SK-N-SH (cell line): Measurements from ENCODE around the gene ZNF239. TPM values are rescaled to one million over a fixed set of nuclear protein-coding genes. Genes with fewer than 3 reads are reported as not detected.

ENCODE experiments used
- CTCF ChIA-PET: fragments of 300-600, 350-600 bp; formaldehyde crosslinking; extraction: SDS; loops from one replicate; lab custom pipeline; 2021; lab: Yijun Ruan, JAX
- POLR2A ChIA-PET: fragments of 350-600 bp; sonication (Branson Sonifier 250); formaldehyde crosslinking; extraction: SDS; loops from one replicate; lab custom pipeline; 2020; ENCODE audit warnings: antibody characterized with exemption, inconsistent platforms; lab: Yijun Ruan, JAX
- DNase-seq: peaks from one replicate; pipeline ENCODE4 v3.0.0; 2012
- H2AFZ ChIP-seq: fragments of 200-600 bp; sonication (generic); 2 replicates; pipeline ENCODE4 v1.8.1; 2016; ENCODE audit warnings: antibody characterized with exemption, mild to moderate bottlenecking, low read depth
- H3F3A ChIP-seq: fragments of 200-600 bp; sonication (generic); replicated peaks from 2 replicates; pipeline ENCODE3; 2016; ENCODE audit warnings: antibody characterized with exemption, mild to moderate bottlenecking; ENCODE audit not compliant: insufficient read depth
- H3K27ac ChIP-seq, 2 experiments: fragments of 200-500 bp in 1 of 2; fragments of 200-600 bp in 1 of 2; sonication (Bioruptor generic) in 1 of 2; sonication (generic), shearing (Covaris generic) in 1 of 2; 2 replicates each; pipeline versions ENCODE4 v1.5.1 to v1.6.1; 2014 to 2016; ENCODE audit warnings: low read depth in 2 of 2, inconsistent platforms in 1 of 2, low read length in 1 of 2, mild to moderate bottlenecking in 1 of 2, mixed read lengths in 1 of 2
- H3K27me3 ChIP-seq: fragments of 200-600 bp; sonication (generic), shearing (Covaris generic); 2 replicates; pipeline ENCODE4 v1.6.1; 2016; ENCODE audit warnings: mixed run types; ENCODE audit not compliant: insufficient read depth
- H3K36me3 ChIP-seq, 2 experiments: fragments of 200-500 bp in 1 of 2; fragments of 200-600 bp in 1 of 2; sonication (Bioruptor generic) in 1 of 2; sonication (generic) in 1 of 2; replicated peaks in 1 of 2; 2 replicates each; pipeline versions ENCODE3 to v1.5.1; 2014 to 2016; ENCODE audit warnings: low read length in 1 of 2, mild to moderate bottlenecking in 1 of 2; ENCODE audit not compliant: insufficient read depth in 2 of 2, control insufficient read depth in 1 of 2
- H3K4me1 ChIP-seq, 2 experiments: fragments of 200-500 bp in 1 of 2; fragments of 200-600 bp in 1 of 2; sonication (Bioruptor generic) in 1 of 2; sonication (generic), shearing (Covaris generic) in 1 of 2; 2 replicates each; pipeline versions ENCODE4 v1.5.1 to v1.6.1; 2014 to 2016; ENCODE audit warnings: low read depth in 1 of 2, low read length in 1 of 2, mixed run types in 1 of 2; ENCODE audit not compliant: insufficient read depth in 2 of 2, control insufficient read depth in 1 of 2
- H3K4me2 ChIP-seq: fragments of 200-600 bp; sonication (generic), shearing (Covaris generic); 2 replicates; pipeline ENCODE4 v1.6.1; 2017; ENCODE audit warnings: mixed run types
- H3K4me3 ChIP-seq, 2 experiments: fragments of 200-500 bp in 1 of 2; fragments of 200-600 bp in 1 of 2; sonication (Bioruptor generic) in 1 of 2; sonication (generic), shearing (Covaris generic) in 1 of 2; 2 replicates each; pipeline versions ENCODE4 v1.5.1 to v1.8.1; 2014 to 2016; ENCODE audit warnings: low read depth in 2 of 2, inconsistent platforms in 1 of 2, low read length in 1 of 2, mild to moderate bottlenecking in 1 of 2, mixed read lengths in 1 of 2, moderate library complexity in 1 of 2
- H3K79me2 ChIP-seq: fragments of 200-600 bp; sonication (generic); 2 replicates; pipeline ENCODE4 v1.8.1; 2017; ENCODE audit warnings: mild to moderate bottlenecking; ENCODE audit not compliant: insufficient read depth
- H3K9ac ChIP-seq: fragments of 200-600 bp; sonication (generic); 2 replicates; pipeline ENCODE4 v1.6.1; 2017; ENCODE audit warnings: mixed run types
- H3K9me2 ChIP-seq: fragments of 200-600 bp; sonication (generic); 2 replicates; pipeline ENCODE4 v1.6.1; 2017; ENCODE audit warnings: mixed run types
- H3K9me3 ChIP-seq: fragments of 200-600 bp; sonication (generic); 2 replicates; pipeline ENCODE4 v1.6.1; 2017; ENCODE audit warnings: mixed run types, mild to moderate bottlenecking, moderate library complexity
- H4K20me1 ChIP-seq: fragments of 200-600 bp; sonication (generic); 2 replicates; pipeline ENCODE4 v1.6.1; 2017; ENCODE audit warnings: mild to moderate bottlenecking, mixed run types; ENCODE audit not compliant: insufficient read depth
- CHD2 ChIP-seq: fragments of 150-350 bp; IDR thresholded peaks from 2 replicates; pipeline ENCODE4 v1.6.1; 2018; ENCODE audit warnings: low read length; ENCODE audit not compliant: partially characterized antibody
- CTCF ChIP-seq: fragments of 200-600 bp; sonication (generic); IDR thresholded peaks from 2 replicates; pipeline ENCODE4 v1.6.1; 2017; ENCODE audit warnings: antibody characterized with exemption, mild to moderate bottlenecking, moderate library complexity
- ELF1 ChIP-seq: IDR thresholded peaks from 2 replicates; pipeline ENCODE4 v1.4.0; 2012
- EP300 ChIP-seq, 2 experiments: IDR thresholded peaks; 2 replicates each; pipeline versions ENCODE4 v1.4.0 to v1.6.1; 2012; ENCODE audit warnings: borderline replicate concordance in 1 of 2, low read depth in 1 of 2, low read length in 1 of 2
- FOXJ3 ChIP-seq: sonication (generic); formaldehyde crosslinking; IDR thresholded peaks from 2 replicates; pipeline ENCODE4 v1.5.1; 2020; ENCODE audit warnings: mild to moderate bottlenecking, missing genetic modification reagents
- IRF3 ChIP-seq: fragments of 150-350 bp; IDR thresholded peaks from 2 replicates; pipeline ENCODE4 v1.6.1; 2016; ENCODE audit warnings: mild to moderate bottlenecking, low read depth, low read length
- MEF2A ChIP-seq: IDR thresholded peaks from 2 replicates; pipeline ENCODE4 v1.4.0; 2012; ENCODE audit warnings: low read depth, borderline replicate concordance
- MXI1 ChIP-seq: IDR thresholded peaks from 2 replicates; pipeline ENCODE4 v1.6.1; 2012; ENCODE audit warnings: mild to moderate bottlenecking, low read depth, low read length, improper control_type of control experiment
- NFIC ChIP-seq: IDR thresholded peaks from 2 replicates; pipeline ENCODE4 v1.4.0; 2012; ENCODE audit warnings: borderline replicate concordance
- NRF1 ChIP-seq: IDR thresholded peaks from 2 replicates; pipeline ENCODE4 v1.6.1; 2012; ENCODE audit warnings: low read depth, mild to moderate bottlenecking, low read length
- REST ChIP-seq: IDR thresholded peaks from 2 replicates; pipeline ENCODE4 v1.6.1; 2012; ENCODE audit warnings: mild to moderate bottlenecking, low read depth, low read length, moderate library complexity
- TEAD4 ChIP-seq: IDR thresholded peaks from 2 replicates; pipeline ENCODE4 v1.4.0; 2012; ENCODE audit warnings: mild to moderate bottlenecking, borderline replicate concordance; ENCODE audit not compliant: insufficient read depth
- USF2 ChIP-seq: fragments of 150-350 bp; IDR thresholded peaks from 2 replicates; pipeline ENCODE4 v1.6.1; 2017; ENCODE audit warnings: antibody characterized with exemption, low read length, low read depth, borderline replicate concordance
- YY1 ChIP-seq: IDR thresholded peaks from 2 replicates; pipeline ENCODE4 v1.4.0; 2012; ENCODE audit warnings: low read depth, mild to moderate bottlenecking
- ZBTB33 ChIP-seq: IDR thresholded peaks from 2 replicates; pipeline ENCODE4 v1.4.0; 2012; ENCODE audit warnings: low read depth, borderline replicate concordance
- WGBS: methylation state at CpG from one replicate; pipeline ENCODE4 v1.1.6; 2017; ENCODE audit warnings: low lambda C conversion rate; 5-methylcytosine and 5-hydroxymethylcytosine counted together
- polyA plus RNA-seq, 3 experiments: library from polyadenylated mRNA; depleted of rRNA; stranded (reverse); fragments of >200 nt; gene quantifications; 2 replicates each; pipeline ENCODE4 v1.2.3, GENCODE V29; 2012

Gene ZNF239
- polyA plus RNA-seq, 1 of the 3 experiments (the other 2 are of a cell fraction), result 11.4 TPM

- Histone ChIP-seq H3K27me3 (no peaks in the 10 kb centered on the region; the same call in 1 of the 2 replicates), H3K36me3 (peaks cover 5 to 8% of the 10 kb centered on the region in 2 experiments), H2AFZ (no peak overlapping the region), H3K4me1 (peaks cover 0 to 7% of the 10 kb centered on the region in 2 experiments; a peak in 2 of 4 replicates), H3K79me2 (no peaks in the 10 kb centered on the region), H3K9me2 (no peaks in the 10 kb centered on the region), H3K27ac (no peak overlapping the region), H3F3A (no peaks in the 10 kb centered on the region), H3K9ac (no peak overlapping the region), H4K20me1 (no peaks in the 10 kb centered on the region), H3K4me2 (no peak overlapping the region), H3K4me3 (no peak overlapping the region), H3K9me3 (no peaks in the 10 kb centered on the region)
- DNase-seq, result no peak
- 96% methylated on average over 5 of the region's 5 CpGs for WGBS
- CTCF ChIA-PET, result no interaction called here
- POLR2A ChIA-PET, result no interaction called here
- TF ChIP-seq YY1, result no peak
- no peak for TF ChIP-seq ELF1
- TF ChIP-seq ZBTB33, result no peak
- TF ChIP-seq EP300 (IDR thresholded peaks at IDR 0.05; ENCODE audit: borderline replicate concordance in 1 of 2, low read depth in 1 of 2, low read length in 1 of 2), result no peak
- no peak for TF ChIP-seq CTCF
- TF ChIP-seq TEAD4, result no peak
- no peak for TF ChIP-seq REST
- no peak for TF ChIP-seq CHD2
- TF ChIP-seq NFIC, result no peak
- TF ChIP-seq FOXJ3 (CRISPR knock-in tag), result no peak
- TF ChIP-seq NRF1, result no peak
- TF ChIP-seq USF2, result no peak
- TF ChIP-seq MEF2A, result no peak
- no peak for TF ChIP-seq IRF3
- no peak for TF ChIP-seq MXI1
Observed at GRCh38 chr10:43576062-43576461, 1.6 kb upstream of the ZNF239 start.
